Mucosa of rectum (tissue), 2 donors: Measurements from ENCODE around the gene HES5.
A peak's percentile ranks its signal among the peaks of the same experiment; 100 is the strongest.

Source experiments
- H3K27ac ChIP-seq, 2 donors: one replicate each; pipeline ENCODE4 v1.7.0; 2013; ENCODE audit warnings: inconsistent platforms in 2 of 2, low read depth in 2 of 2, low read length in 2 of 2
- H3K27me3 ChIP-seq, 2 donors: one replicate each; pipeline ENCODE4 v1.7.0; 2013; ENCODE audit warnings: low read length in 2 of 2; ENCODE audit not compliant: control insufficient read depth in 2 of 2, insufficient read depth in 2 of 2
- H3K36me3 ChIP-seq, 2 donors: one replicate each; pipeline ENCODE4 v1.7.0; 2013; ENCODE audit warnings: low read length in 2 of 2; ENCODE audit not compliant: control insufficient read depth in 2 of 2, insufficient read depth in 2 of 2
- H3K4me1 ChIP-seq, 2 donors: one replicate each; pipeline ENCODE4 v1.7.0; 2013; ENCODE audit warnings: low read length in 2 of 2, mild to moderate bottlenecking in 1 of 2; ENCODE audit not compliant: control insufficient read depth in 2 of 2, insufficient read depth in 2 of 2
- H3K4me3 ChIP-seq, 2 donors: one replicate each; pipeline ENCODE4 v1.7.0; 2013; ENCODE audit warnings: low read length in 2 of 2
- H3K9ac ChIP-seq, 2 donors: one replicate each; pipeline ENCODE4 v1.7.0; 2013; ENCODE audit warnings: low read length in 2 of 2, low read depth in 1 of 2, mild to moderate bottlenecking in 1 of 2
- H3K9me3 ChIP-seq, 2 donors: one replicate each; pipeline ENCODE4 v1.7.0; 2013; ENCODE audit warnings: low read length in 2 of 2; ENCODE audit not compliant: control insufficient read depth in 2 of 2
- donor health status: healthy.
- donor health status: Normal muscosa, but diverticular disease.

The HES5 gene

GRCh38 chr1:2547210-2548067, 17.4 kb upstream of the HES5 start:
- Histone ChIP-seq H3K4me1 (peaks cover 37 to 48% of the 10 kb centered on the region in 2 donors), H3K27me3 (no peaks in the 10 kb centered on the region), H3K36me3 (no peaks in the 10 kb centered on the region), H3K9me3 (no peaks in the 10 kb centered on the region), H3K9ac (peak overlapping the region; percentile 80 to 95), H3K4me3 (peak overlapping the region; percentile 70 to 71), H3K27ac (peak overlapping the region; percentile 99 to 100)

- Histone ChIP-seq H3K9ac (peak overlapping the region; percentile 80 to 95), H3K4me1 (peaks cover 43 to 55% of the 10 kb centered on the region in 2 donors), H3K27ac (peak overlapping the region; percentile 99 to 100), H3K9me3 (no peaks in the 10 kb centered on the region), H3K36me3 (no peaks in the 10 kb centered on the region), H3K27me3 (no peaks in the 10 kb centered on the region), H3K4me3 (peak overlapping the region; percentile 70 to 71)
These were observed 16.6 kb upstream of the HES5 start for GRCh38 chr1:2546515-2547209.

GRCh38 chr1:2545754-2546514, 15.9 kb upstream of the HES5 start:
- Histone ChIP-seq H3K9me3 (no peaks in the 10 kb centered on the region), H3K4me1 (peaks cover 50 to 58% of the 10 kb centered on the region in 2 donors), H3K27me3 (no peaks in the 10 kb centered on the region), H3K36me3 (no peaks in the 10 kb centered on the region), H3K9ac (peak overlapping the region; percentile 70 to 95), H3K27ac (peak overlapping the region; percentile 99 to 100), H3K4me3 (peak overlapping the region; percentile 70 to 71)

GRCh38 chr1:2544875-2545640, 15.0 kb upstream of the HES5 start:
- H3K27me3 ChIP-seq = peaks cover 0 to 1% of the 10 kb centered on the region in 2 donors
- H3K9me3 ChIP-seq = no peaks in the 10 kb centered on the region
- no peak overlapping the region for H3K4me3 ChIP-seq
- peaks cover 51 to 59% of the 10 kb centered on the region in 2 donors for H3K4me1 ChIP-seq
- no peak overlapping the region for H3K9ac ChIP-seq
- H3K36me3 ChIP-seq = no peaks in the 10 kb centered on the region
- H3K27ac ChIP-seq = peak overlapping the region; percentile 32 to 77

- Histone ChIP-seq H3K9me3 (no peaks in the 10 kb centered on the region), H3K27me3 (peaks cover 0 to 3% of the 10 kb centered on the region in 2 donors), H3K4me1 (peaks cover 49 to 55% of the 10 kb centered on the region in 2 donors), H3K27ac (peak overlapping the region in 1 of 2 donors; percentile 32), H3K36me3 (no peaks in the 10 kb centered on the region), H3K4me3 (no peak overlapping the region), H3K9ac (no peak overlapping the region)
These were observed 14.2 kb upstream of the HES5 start for GRCh38 chr1:2544093-2544874.

GRCh38 chr1:2543543-2544092, 13.6 kb upstream of the HES5 start:
- Histone ChIP-seq H3K9ac (no peak overlapping the region), H3K4me3 (no peak overlapping the region), H3K4me1 (peaks cover 44 to 50% of the 10 kb centered on the region in 2 donors), H3K27me3 (peaks cover 0 to 3% of the 10 kb centered on the region in 2 donors), H3K36me3 (no peaks in the 10 kb centered on the region), H3K27ac (no peak overlapping the region), H3K9me3 (no peaks in the 10 kb centered on the region)

- Histone ChIP-seq H3K9ac (no peak overlapping the region), H3K27me3 (peaks cover 0 to 5% of the 10 kb centered on the region in 2 donors), H3K9me3 (no peaks in the 10 kb centered on the region), H3K4me1 (peaks cover 37 to 38% of the 10 kb centered on the region in 2 donors), H3K27ac (peak overlapping the region in 1 of 2 donors; percentile 23), H3K36me3 (no peaks in the 10 kb centered on the region), H3K4me3 (no peak overlapping the region)
These were observed 12.3 kb upstream of the HES5 start for GRCh38 chr1:2542246-2542915.

- no peak overlapping the region for H3K9ac ChIP-seq
- no peaks in the 10 kb centered on the region for H3K36me3 ChIP-seq
- peaks cover 0 to 5% of the 10 kb centered on the region in 2 donors for H3K27me3 ChIP-seq
- peaks cover 39% of the 10 kb centered on the region in 2 donors for H3K4me1 ChIP-seq
- H3K27ac ChIP-seq = peak overlapping the region in 1 of 2 donors; percentile 23
- no peaks in the 10 kb centered on the region for H3K9me3 ChIP-seq
- H3K4me3 ChIP-seq = no peak overlapping the region
These were observed 11.7 kb upstream of the HES5 start for GRCh38 chr1:2541619-2542245.
